CD4-positive, alpha-beta T cell (primary cell): ENCODE data around the gene TIMP4. TPM values are rescaled to one million over a fixed set of nuclear protein-coding genes. Genes with fewer than 3 reads are reported as not detected.

ENCODE experiments used
- ATAC-seq: fragments of 200-7000 bp; cut with Tn5 transposase; one replicate; pipeline ENCODE4 v1.10.0; 2022; ENCODE audit warnings: mild to moderate bottlenecking; ENCODE audit not compliant: poor library complexity
- CTCF ChIA-PET: fragments of 350-600 bp; sonication (Branson Sonifier 250); formaldehyde crosslinking; loops from one replicate; lab custom pipeline; 2021; ENCODE audit warnings: antibody characterized with exemption, inconsistent platforms; lab: Charles Lee
- POLR2A ChIA-PET: fragments of 350-600 bp; sonication (Branson Sonifier 250); formaldehyde crosslinking; loops from one replicate; lab custom pipeline; 2021; ENCODE audit warnings: antibody characterized with exemption, inconsistent platforms; lab: Charles Lee
- DNase-seq, 14 experiments: peaks; one replicate each; pipeline ENCODE4 v3.0.0-alpha.2; 2013 to 2020; ENCODE audit warnings: mixed read lengths in 2 of 14
- H3K27ac ChIP-seq, 2 donors: one replicate each; pipeline versions ENCODE4 v1.5.1 to v1.7.0; 2013; ENCODE audit warnings: low read length in 2 of 2, low read depth in 1 of 2, mild to moderate bottlenecking in 1 of 2
- H3K27me3 ChIP-seq, 2 experiments: 1 replicate in 1 of 2; 2 replicates in 1 of 2; pipeline versions ENCODE4 v1.6.1 to v1.7.0; 2013; ENCODE audit warnings: low read length in 2 of 2, control low read depth in 1 of 2, mild to moderate bottlenecking in 1 of 2, moderate library complexity in 1 of 2; ENCODE audit not compliant: insufficient read depth in 2 of 2, control insufficient read depth in 1 of 2
- H3K36me3 ChIP-seq: one replicate; pipeline ENCODE4 v1.6.1; 2013; ENCODE audit warnings: low read length, control low read depth; ENCODE audit not compliant: insufficient read depth
- H3K4me1 ChIP-seq: one replicate; pipeline ENCODE4 v1.6.1; 2013; ENCODE audit warnings: low read length, control low read depth; ENCODE audit not compliant: insufficient read depth
- H3K4me3 ChIP-seq: one replicate; pipeline ENCODE4 v1.5.1; 2013; ENCODE audit warnings: mild to moderate bottlenecking, low read length, moderate library complexity
- H3K9me3 ChIP-seq, 2 experiments: 1 replicate in 1 of 2; 2 replicates in 1 of 2; pipeline versions ENCODE4 v1.6.1 to v1.7.0; 2013; ENCODE audit warnings: low read length in 2 of 2, mild to moderate bottlenecking in 2 of 2, control low read depth in 1 of 2, moderate library complexity in 1 of 2; ENCODE audit not compliant: control insufficient read depth in 1 of 2, insufficient read depth in 1 of 2
- H3K27ac Mint-ChIP-seq: one replicate; pipeline ENCODE4 v1.8.0; 2020; ENCODE audit warnings: mixed read lengths
- H3K27me3 Mint-ChIP-seq: one replicate; pipeline ENCODE4 v1.8.0; 2021; ENCODE audit warnings: mixed read lengths
- H3K36me3 Mint-ChIP-seq: one replicate; pipeline ENCODE4 v1.8.0; 2021; ENCODE audit warnings: low read depth, mixed read lengths
- H3K4me1 Mint-ChIP-seq: one replicate; pipeline ENCODE4 v1.8.0; 2021; ENCODE audit warnings: low read depth, mixed read lengths
- H3K4me3 Mint-ChIP-seq: one replicate; pipeline ENCODE4 v1.8.0; 2020; ENCODE audit warnings: mild to moderate bottlenecking, mixed read lengths
- H3K9me3 Mint-ChIP-seq: one replicate; pipeline ENCODE4 v1.8.0; 2020; ENCODE audit warnings: mixed read lengths
- intact Hi-C, 2 experiments: fragments of 100-400 bp; cut with DNase I in 1 of 2; cut with micrococcal nuclease in 1 of 2; formaldehyde crosslinking; loops; one replicate each; pipeline versions ENCODE4 v1.15.1 to v1.9.0; 2023 to 2025; cut with DNase I, micrococcal nuclease
- total RNA-seq, 174 experiments: library from RNA in 2 of 174; stranded (reverse) in 2 of 174; gene quantifications; one replicate each; pipeline ENCODE4 v1.2.3 and lab custom pipeline; 2021 to 2026
- TF ChIP-seq, protein P1 (sequence below): fragments of 200-600 bp; IDR thresholded peaks from one replicate; pipeline ENCODE4 v1.8.0; 2022; ENCODE audit warnings: antibody characterized with exemption, mild to moderate bottlenecking

The TIMP4 gene
- total RNA-seq, 2 experiments from 2014 or later: not detected

DNA sequence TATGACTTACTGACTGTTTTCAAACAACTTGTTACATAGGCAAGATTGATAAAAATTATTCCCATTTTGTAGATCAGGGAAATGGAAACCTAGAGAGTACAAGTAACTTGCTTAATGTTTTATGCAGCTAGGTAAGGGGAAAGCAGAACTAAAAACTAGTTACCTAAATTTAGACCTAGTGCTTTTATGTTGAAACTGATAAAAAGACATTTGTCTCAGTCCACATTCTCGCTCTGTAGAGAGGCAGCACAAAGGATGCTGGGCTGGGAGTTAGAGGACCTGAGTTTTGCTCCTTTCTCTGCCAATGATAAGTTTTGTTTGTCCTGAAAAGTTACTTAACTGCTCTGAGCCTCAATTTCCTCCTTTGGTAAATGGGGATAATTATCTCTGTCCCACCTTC is 17.4 kb downstream of the TIMP4 start:
- Mint-ChIP-seq H3K27me3 (no peaks in the 10 kb centered on the region), H3K4me1 (no peaks in the 10 kb centered on the region), H3K9me3 (no peaks in the 10 kb centered on the region), H3K4me3 (no peak overlapping the region), H3K36me3 (no peaks in the 10 kb centered on the region), H3K27ac (no peak overlapping the region)
- CTCF ChIA-PET: no interaction called here
- no peaks in the 10 kb centered on the region for H3K36me3 ChIP-seq
- intact Hi-C loops: no loop called here
- no peaks in the 10 kb centered on the region for H3K4me1 ChIP-seq
- no peak overlapping the region for H3K4me3 ChIP-seq
- POLR2A ChIA-PET: no interaction called here
- no peak overlapping the region for H3K27ac ChIP-seq
- ATAC-seq (no peak), DNase-seq (no peak)
- TF ChIP-seq, protein P1, sequence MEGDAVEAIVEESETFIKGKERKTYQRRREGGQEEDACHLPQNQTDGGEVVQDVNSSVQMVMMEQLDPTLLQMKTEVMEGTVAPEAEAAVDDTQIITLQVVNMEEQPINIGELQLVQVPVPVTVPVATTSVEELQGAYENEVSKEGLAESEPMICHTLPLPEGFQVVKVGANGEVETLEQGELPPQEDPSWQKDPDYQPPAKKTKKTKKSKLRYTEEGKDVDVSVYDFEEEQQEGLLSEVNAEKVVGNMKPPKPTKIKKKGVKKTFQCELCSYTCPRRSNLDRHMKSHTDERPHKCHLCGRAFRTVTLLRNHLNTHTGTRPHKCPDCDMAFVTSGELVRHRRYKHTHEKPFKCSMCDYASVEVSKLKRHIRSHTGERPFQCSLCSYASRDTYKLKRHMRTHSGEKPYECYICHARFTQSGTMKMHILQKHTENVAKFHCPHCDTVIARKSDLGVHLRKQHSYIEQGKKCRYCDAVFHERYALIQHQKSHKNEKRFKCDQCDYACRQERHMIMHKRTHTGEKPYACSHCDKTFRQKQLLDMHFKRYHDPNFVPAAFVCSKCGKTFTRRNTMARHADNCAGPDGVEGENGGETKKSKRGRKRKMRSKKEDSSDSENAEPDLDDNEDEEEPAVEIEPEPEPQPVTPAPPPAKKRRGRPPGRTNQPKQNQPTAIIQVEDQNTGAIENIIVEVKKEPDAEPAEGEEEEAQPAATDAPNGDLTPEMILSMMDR: no peak
- H3K9me3 ChIP-seq: no peaks in the 10 kb centered on the region
- H3K27me3 ChIP-seq: no peaks in the 10 kb centered on the region

GRCh38 chr3:12139111-12139511 is 19.6 kb downstream of the TIMP4 start:
- H3K4me1 Mint-ChIP-seq: no peaks in the 10 kb centered on the region
- ChIA-PET CTCF (interaction anchor here (1.0 kb wide), 1 partner anchor 341 kb away, joined by 3 read pairs; no protein-coding TSS in a partner anchor), POLR2A (no interaction called here)
- ATAC-seq: no peak
- no peaks in the 10 kb centered on the region for H3K27me3 Mint-ChIP-seq
- no peaks in the 10 kb centered on the region for H3K36me3 ChIP-seq
- H3K4me3 Mint-ChIP-seq: no peak overlapping the region
- no peaks in the 10 kb centered on the region for H3K9me3 Mint-ChIP-seq
- H3K9me3 ChIP-seq: no peaks in the 10 kb centered on the region
- TF ChIP-seq, protein P1: no peak
- no peaks in the 10 kb centered on the region for H3K36me3 Mint-ChIP-seq
- peak in 2 of 14 experiments; percentile 14 to 16 for DNase-seq
- H3K4me1 ChIP-seq: no peaks in the 10 kb centered on the region
- no peak overlapping the region for H3K27ac ChIP-seq
- no peak overlapping the region for H3K27ac Mint-ChIP-seq
- intact Hi-C loops: loop anchor here in 1 of 2 experiments (5.0 to 10.0 kb wide), 2 partner anchors 578 to 756 kb away; no protein-coding TSS in a partner anchor
- no peaks in the 10 kb centered on the region for H3K27me3 ChIP-seq
- no peak overlapping the region for H3K4me3 ChIP-seq

GRCh38 chr3:12138044-12138443 is 20.7 kb downstream of the TIMP4 start:
- H3K27ac Mint-ChIP-seq: no peak overlapping the region

More at GRCh38 chr3:12138044-12138443, 20.7 kb downstream of the TIMP4 start:
- intact Hi-C loops: loop anchor here in 1 of 2 experiments (5.0 to 10.0 kb wide), 2 partner anchors 579 to 757 kb away; no protein-coding TSS in a partner anchor
- Histone ChIP-seq H3K36me3 (no peaks in the 10 kb centered on the region), H3K4me3 (no peak overlapping the region), H3K9me3 (no peaks in the 10 kb centered on the region), H3K27ac (no peak overlapping the region), H3K27me3 (no peaks in the 10 kb centered on the region), H3K4me1 (no peaks in the 10 kb centered on the region)
- Mint-ChIP-seq H3K4me1 (no peaks in the 10 kb centered on the region), H3K9me3 (no peaks in the 10 kb centered on the region), H3K4me3 (no peak overlapping the region), H3K27me3 (peaks cover 1% of the 10 kb centered on the region), H3K36me3 (no peaks in the 10 kb centered on the region)
- DNase-seq (peak in 2 of 14 experiments; percentile 11 to 24), ATAC-seq (no peak)
- POLR2A ChIA-PET: no interaction called here
- CTCF ChIA-PET: interaction anchor here (1.1 kb wide), 1 partner anchor 12 kb away, joined by 3 read pairs; no protein-coding TSS in a partner anchor
- TF ChIP-seq, protein P1: no peak
